AG09319 (cell line): Measurements from ENCODE around the gene SRCIN1.

Experiments
- DNase-seq: peaks from one replicate; pipeline ENCODE4 v3.0.0-alpha.2; 2010; ENCODE audit warnings: low read depth; ENCODE audit errors: extremely low read depth
- TF ChIP-seq, protein P1 (sequence below): IDR thresholded peaks from 2 replicates; pipeline ENCODE4 v1.5.1; 2011; ENCODE audit warnings: low read depth, mild to moderate bottlenecking, inconsistent platforms, low read length, moderate library complexity

The SRCIN1 gene

DNA sequence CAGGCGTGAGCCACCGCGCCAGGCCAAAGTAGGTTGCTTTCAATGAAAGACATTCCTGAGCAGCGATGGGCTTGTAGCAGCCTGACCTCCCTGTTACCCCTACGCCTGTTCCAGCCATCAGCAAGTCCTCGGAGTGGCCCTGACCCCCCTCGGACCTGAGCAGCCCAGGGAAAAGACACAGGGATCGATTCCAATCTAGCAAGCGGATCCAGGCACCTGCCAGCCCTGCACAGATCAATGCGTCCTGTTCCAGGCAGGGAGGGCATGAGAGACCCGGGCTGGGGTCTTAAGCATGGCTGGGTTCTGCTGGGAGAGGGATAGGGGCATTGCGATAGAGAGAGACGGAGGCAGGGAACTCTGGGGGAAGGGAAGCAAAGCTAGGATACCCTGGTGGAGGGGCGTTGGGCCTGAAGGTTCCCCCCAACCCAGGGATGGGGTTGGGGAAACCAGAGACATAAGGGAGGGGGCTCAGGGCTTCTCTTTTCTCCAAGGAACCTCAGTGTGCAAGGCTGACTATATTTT, 21.9 kb downstream of the SRCIN1 start:
- DNase-seq, result no peak
- TF ChIP-seq, protein P1, sequence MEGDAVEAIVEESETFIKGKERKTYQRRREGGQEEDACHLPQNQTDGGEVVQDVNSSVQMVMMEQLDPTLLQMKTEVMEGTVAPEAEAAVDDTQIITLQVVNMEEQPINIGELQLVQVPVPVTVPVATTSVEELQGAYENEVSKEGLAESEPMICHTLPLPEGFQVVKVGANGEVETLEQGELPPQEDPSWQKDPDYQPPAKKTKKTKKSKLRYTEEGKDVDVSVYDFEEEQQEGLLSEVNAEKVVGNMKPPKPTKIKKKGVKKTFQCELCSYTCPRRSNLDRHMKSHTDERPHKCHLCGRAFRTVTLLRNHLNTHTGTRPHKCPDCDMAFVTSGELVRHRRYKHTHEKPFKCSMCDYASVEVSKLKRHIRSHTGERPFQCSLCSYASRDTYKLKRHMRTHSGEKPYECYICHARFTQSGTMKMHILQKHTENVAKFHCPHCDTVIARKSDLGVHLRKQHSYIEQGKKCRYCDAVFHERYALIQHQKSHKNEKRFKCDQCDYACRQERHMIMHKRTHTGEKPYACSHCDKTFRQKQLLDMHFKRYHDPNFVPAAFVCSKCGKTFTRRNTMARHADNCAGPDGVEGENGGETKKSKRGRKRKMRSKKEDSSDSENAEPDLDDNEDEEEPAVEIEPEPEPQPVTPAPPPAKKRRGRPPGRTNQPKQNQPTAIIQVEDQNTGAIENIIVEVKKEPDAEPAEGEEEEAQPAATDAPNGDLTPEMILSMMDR, result no peak

DNA sequence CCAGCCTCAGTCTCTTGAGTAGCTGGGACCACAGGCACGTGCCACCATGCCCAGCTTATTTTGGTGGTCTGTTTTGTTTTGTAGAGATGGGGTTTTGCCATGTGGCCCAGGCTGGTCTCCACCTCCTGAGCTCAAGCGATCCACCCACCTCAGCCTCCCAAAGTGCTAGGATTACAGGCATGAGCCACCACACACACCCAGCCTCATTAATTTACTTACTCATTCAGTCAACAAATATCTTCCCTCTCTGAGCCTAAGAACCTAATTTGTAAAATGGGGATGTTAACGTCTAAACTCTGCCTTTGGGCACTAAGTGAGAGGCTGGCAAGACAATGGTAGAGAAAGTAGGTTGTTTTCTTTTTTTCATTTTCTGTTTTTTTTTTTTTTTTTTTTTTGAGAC, 22.6 kb downstream of the SRCIN1 start:
- TF ChIP-seq, protein P1, result no peak
- no peak for DNase-seq

- TF ChIP-seq, protein P1, result no peak
- DNase-seq, result no peak
Measured at GRCh38 chr17:38582069-38582468, 23.7 kb downstream of the SRCIN1 start.

DNA sequence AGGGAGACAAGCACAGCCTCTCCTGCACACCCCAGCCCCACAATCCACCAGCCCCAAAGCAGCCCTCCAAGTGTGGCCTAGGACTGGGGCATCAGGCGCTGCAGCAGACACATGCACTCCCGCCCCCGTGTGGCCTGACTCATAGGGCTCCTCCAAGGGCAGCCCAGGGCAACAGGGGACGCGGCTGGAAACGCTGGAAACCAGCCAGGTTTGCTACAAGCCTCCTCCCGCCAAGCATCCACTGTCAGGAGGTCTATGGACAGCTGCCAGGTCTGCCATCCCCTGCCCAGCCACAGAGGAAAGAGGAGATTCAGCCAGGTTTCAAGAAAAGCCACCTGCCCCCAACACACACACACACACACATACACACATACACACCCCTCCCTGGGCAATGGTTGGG, 25.8 kb downstream of the SRCIN1 start:
- DNase-seq, result no peak
- TF ChIP-seq, protein P1, result peak; percentile 2; the same call in 1 of the 2 replicates

- TF ChIP-seq, protein P1, result no peak
- no peak for DNase-seq
Measured at GRCh38 chr17:38579083-38579480, 26.7 kb downstream of the SRCIN1 start.

GRCh38 chr17:38578229-38579082, 27.3 kb downstream of the SRCIN1 start:
- no peak for DNase-seq
- TF ChIP-seq, protein P1, result no peak

DNA sequence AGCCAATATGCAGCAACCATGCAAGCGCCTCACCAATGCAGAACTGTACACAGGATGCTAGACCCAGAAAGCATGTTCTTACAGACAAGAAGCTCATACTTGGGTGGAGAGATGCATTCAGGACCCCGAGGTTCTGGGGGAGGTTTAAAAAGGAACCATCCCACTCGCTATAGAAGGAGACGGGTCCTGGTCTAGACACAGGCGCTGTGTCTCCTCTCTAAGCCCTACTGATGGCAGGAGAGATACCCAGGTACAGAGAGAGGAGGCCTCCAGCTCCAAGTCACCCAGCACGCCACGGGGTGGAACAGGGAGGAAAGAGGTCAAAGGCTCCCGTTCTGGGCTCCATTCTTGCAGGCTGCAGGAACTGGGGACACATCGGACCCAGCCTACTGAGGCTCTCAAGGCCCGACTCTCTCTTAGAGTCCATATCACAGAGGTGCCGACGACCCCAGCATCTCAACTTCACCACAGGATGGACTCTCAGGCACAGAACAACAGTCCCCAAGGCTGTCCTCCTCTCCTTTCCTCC, 28.0 kb downstream of the SRCIN1 start:
- no peak for DNase-seq
- TF ChIP-seq, protein P1, result no peak
